Cerebellar nuclear complex (tissue), 1 donor: ENCODE data around the gene TMEM168.
"Not testable (repeated sequence)": the region's sequence is repeated elsewhere in the genome, so short reads cannot be mapped to it uniquely, and the experiment has no call there.

Experiments used
- DNase-seq, 2 experiments: peaks; one replicate each; lab custom pipeline; 2025; lab: John Stamatoyannopoulos, UW

The TMEM168 gene

GRCh38 chr7:112781110-112781509 lies 9.1 kb downstream of the TMEM168 start:
- DNase-seq = no peak

GRCh38 chr7:112779667-112780066 lies 10.5 kb downstream of the TMEM168 start:
- no peak for DNase-seq

GRCh38 chr7:112777406-112777805 lies 12.8 kb downstream of the TMEM168 start:
- DNase-seq = no peak

GRCh38 chr7:112771166-112771565 lies 19.0 kb downstream of the TMEM168 start:
- no peak for DNase-seq

GRCh38 chr7:112770051-112770450 lies 20.1 kb downstream of the TMEM168 start:
- no peak for DNase-seq

- no peak for DNase-seq
These were observed 25.1 kb downstream of the TMEM168 start for GRCh38 chr7:112765105-112765504.

GRCh38 chr7:112763996-112764395 lies 26.2 kb downstream of the TMEM168 start:
- no peak for DNase-seq

GRCh38 chr7:112763298-112763697 lies 26.9 kb downstream of the TMEM168 start:
- DNase-seq = no peak

- DNase-seq = no peak
These were observed 30.3 kb downstream of the TMEM168 start for GRCh38 chr7:112759905-112760304.

GRCh38 chr7:112757337-112757736 lies 32.9 kb downstream of the TMEM168 start:
- DNase-seq = no peak

- no peak for DNase-seq
These were observed 36.9 kb downstream of the TMEM168 start for GRCh38 chr7:112753298-112753697.

- no peak for DNase-seq
These were observed 37.6 kb downstream of the TMEM168 start for GRCh38 chr7:112752576-112752975.

- no peak for DNase-seq
These were observed 40.4 kb downstream of the TMEM168 start for GRCh38 chr7:112749775-112750174.

- DNase-seq = no peak
These were observed 41.8 kb downstream of the TMEM168 start for GRCh38 chr7:112748381-112748780.

- no peak for DNase-seq
These were observed 44.6 kb downstream of the TMEM168 start for GRCh38 chr7:112745635-112746034.

- DNase-seq = no peak
These were observed 45.4 kb downstream of the TMEM168 start for GRCh38 chr7:112744818-112745217.

GRCh38 chr7:112743811-112744210 lies 46.4 kb downstream of the TMEM168 start:
- DNase-seq = no peak

GRCh38 chr7:112740667-112741066 lies 49.5 kb downstream of the TMEM168 start:
- no peak for DNase-seq

GRCh38 chr7:112739436-112740180 lies 50.6 kb downstream of the TMEM168 start:
- no peak for DNase-seq

GRCh38 chr7:112735261-112735660 lies 54.9 kb downstream of the TMEM168 start:
- DNase-seq = no peak

GRCh38 chr7:112731324-112731723 lies 58.9 kb downstream of the TMEM168 start:
- DNase-seq = not testable (repeated sequence)

GRCh38 chr7:112726076-112726475 lies 64.1 kb downstream of the TMEM168 start:
- no peak for DNase-seq

- no peak for DNase-seq
These were observed 66.8 kb downstream of the TMEM168 start for GRCh38 chr7:112723416-112723815.

GRCh38 chr7:112721366-112721765 lies 68.8 kb downstream of the TMEM168 start:
- no peak for DNase-seq
